Cerebellar nuclear complex (tissue), 1 donor: ENCODE data around the gene HLX.

Experiments
- DNase-seq, 2 experiments: peaks; one replicate each; lab custom pipeline; 2025; lab: John Stamatoyannopoulos, UW

The HLX gene

GRCh38 chr1:220882061-220882891 lies 3.0 kb downstream of the HLX start:
- DNase-seq: no peak

- no peak for DNase-seq
Observed at GRCh38 chr1:220884109-220884980, 5.1 kb downstream of the HLX start.

GRCh38 chr1:220884981-220885918 lies 6.0 kb downstream of the HLX start:
- DNase-seq: no peak

GRCh38 chr1:220885971-220886370 lies 6.7 kb downstream of the HLX start:
- DNase-seq: no peak

- DNase-seq: no peak
Observed at GRCh38 chr1:220886470-220887201, 7.4 kb downstream of the HLX start.

- DNase-seq: no peak
Observed at GRCh38 chr1:220887202-220887519, 7.9 kb downstream of the HLX start.

- DNase-seq: no peak
Observed at GRCh38 chr1:220887520-220888416, 8.5 kb downstream of the HLX start.

- no peak for DNase-seq
Observed at GRCh38 chr1:220888417-220888986, 9.3 kb downstream of the HLX start.

GRCh38 chr1:220889333-220889732 lies 10.1 kb downstream of the HLX start:
- no peak for DNase-seq

GRCh38 chr1:220889848-220890287 lies 10.6 kb downstream of the HLX start:
- DNase-seq: no peak

GRCh38 chr1:220890602-220891001 lies 11.4 kb downstream of the HLX start:
- no peak for DNase-seq

- DNase-seq: no peak
Observed at GRCh38 chr1:220891224-220892085, 12.2 kb downstream of the HLX start.

GRCh38 chr1:220892086-220892376 lies 12.8 kb downstream of the HLX start:
- DNase-seq: no peak

GRCh38 chr1:220892997-220893700 lies 13.9 kb downstream of the HLX start:
- no peak for DNase-seq

GRCh38 chr1:220893701-220894024 lies 14.4 kb downstream of the HLX start:
- DNase-seq: no peak

GRCh38 chr1:220894025-220894923 lies 15.0 kb downstream of the HLX start:
- no peak for DNase-seq

GRCh38 chr1:220894924-220895256 lies 15.6 kb downstream of the HLX start:
- no peak for DNase-seq
